ENCODE data around the gene DNM3. TPM values are rescaled to one million over a fixed set of nuclear protein-coding genes. Genes with fewer than 3 reads are reported as not detected.

The DNM3 gene
- total RNA-seq, 6 experiments from 2014 or later, result 0.25 to 0.73 (median 0.39) TPM

- no peak for DNase-seq
- H3K4me1 Mint-ChIP-seq (ENCODE audit: low read depth), result peaks cover 12% of the 10 kb centered on the region
Observed at GRCh38 chr1:172420385-172420784, 579.1 kb downstream of the DNM3 start, which contains the start of gene C1orf105. Gene C1orf105 (plus strand): TSS chr1:172420685. CDS start chr1:172420886, 201 bp downstream.

DNA sequence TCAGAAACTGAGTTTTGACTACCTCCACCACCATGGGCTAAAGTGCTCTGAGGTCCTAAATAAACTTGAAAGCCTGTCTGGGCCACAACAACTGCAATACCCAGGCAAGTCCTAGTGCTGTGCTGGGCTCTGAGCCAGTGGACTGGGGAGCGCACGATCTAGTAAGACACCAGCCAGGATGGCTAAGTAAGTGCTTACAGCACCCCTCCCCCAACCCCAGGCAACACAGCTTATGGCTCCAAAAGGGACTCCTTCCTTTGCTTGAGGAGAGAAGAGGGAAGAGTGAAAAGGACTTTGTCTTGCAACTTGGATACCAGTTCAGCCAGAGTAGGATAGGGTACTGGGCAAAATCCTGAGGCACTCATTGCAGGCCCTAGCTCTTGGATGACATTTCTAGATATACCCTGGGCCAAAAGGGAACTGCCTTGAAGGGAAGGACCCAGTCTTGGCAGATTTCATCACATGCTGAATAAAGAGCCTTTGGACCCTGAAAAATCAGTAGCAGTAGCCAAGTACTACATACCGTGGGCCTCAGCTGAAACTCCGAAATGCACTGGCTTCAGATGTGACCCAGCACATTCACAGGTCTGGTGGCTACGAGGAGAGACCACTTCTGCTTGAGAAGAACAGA lies 580.8 kb downstream of the DNM3 start:
- H3K4me3 Mint-ChIP-seq, result no peak overlapping the region
- peaks cover 12% of the 10 kb centered on the region for H3K4me1 Mint-ChIP-seq (ENCODE audit: low read depth)

More at GRCh38 chr1:172420385-172420784, 579.1 kb downstream of the DNM3 start, which contains the start of gene C1orf105:
- Mint-ChIP-seq H3K36me3 (ENCODE audit: low read depth) (no peaks in the 10 kb centered on the region), H3K27me3 (ENCODE audit: insufficient read depth) (no peaks in the 10 kb centered on the region), H3K9me3 (no peaks in the 10 kb centered on the region), H3K27ac (no peak within 1 kb of the TSS), H3K4me3 (no peak within 1 kb of the TSS)
- no peak for TF ChIP-seq CTCF (IDR thresholded peaks at IDR 0.05)

GRCh38 chr1:172423336-172423735 lies 582.0 kb downstream of the DNM3 start:
- Mint-ChIP-seq H3K27ac (no peak overlapping the region), H3K9me3 (no peaks in the 10 kb centered on the region), H3K36me3 (ENCODE audit: low read depth) (no peaks in the 10 kb centered on the region), H3K4me1 (ENCODE audit: low read depth) (peaks cover under 1% of the 10 kb centered on the region; the same call in 1 of the 2 replicates), H3K27me3 (ENCODE audit: insufficient read depth) (no peaks in the 10 kb centered on the region), H3K4me3 (no peak overlapping the region)
- no peak for TF ChIP-seq CTCF (IDR thresholded peaks at IDR 0.05)
- DNase-seq, result no peak

More for the DNA sequence above, 580.8 kb downstream of the DNM3 start:
- TF ChIP-seq CTCF (IDR thresholded peaks at IDR 0.05), result no peak
- no peak overlapping the region for H3K27ac Mint-ChIP-seq
- DNase-seq, result no peak
- H3K36me3 Mint-ChIP-seq (ENCODE audit: low read depth), result no peaks in the 10 kb centered on the region
- H3K27me3 Mint-ChIP-seq (ENCODE audit: insufficient read depth), result no peaks in the 10 kb centered on the region
- H3K9me3 Mint-ChIP-seq, result no peaks in the 10 kb centered on the region

DNA sequence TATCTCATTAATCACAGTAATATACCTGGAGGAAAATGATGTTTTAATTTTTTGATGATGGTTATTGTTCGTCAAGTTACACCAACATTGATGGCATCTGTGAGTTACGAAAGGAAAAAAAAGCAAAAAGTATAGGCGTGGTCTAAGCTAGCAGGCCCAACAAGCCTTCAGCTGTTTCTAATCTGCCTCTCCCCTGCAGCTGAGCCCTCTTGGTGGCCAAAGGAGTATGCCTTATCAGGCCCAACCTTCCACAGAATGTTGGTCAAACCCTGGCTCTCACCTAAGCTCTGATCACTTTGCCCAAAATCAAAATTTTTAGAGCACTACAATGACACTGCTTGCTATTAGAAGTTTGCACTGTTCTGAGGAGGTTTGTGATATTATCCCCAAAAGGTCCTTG lies 584.0 kb downstream of the DNM3 start:
- H3K27ac Mint-ChIP-seq, result no peak overlapping the region
- H3K4me3 Mint-ChIP-seq, result no peak overlapping the region
- H3K9me3 Mint-ChIP-seq, result no peaks in the 10 kb centered on the region
- DNase-seq, result no peak
- H3K27me3 Mint-ChIP-seq (ENCODE audit: insufficient read depth), result no peaks in the 10 kb centered on the region
- no peak for TF ChIP-seq CTCF (IDR thresholded peaks at IDR 0.05)
- H3K36me3 Mint-ChIP-seq (ENCODE audit: low read depth), result no peaks in the 10 kb centered on the region
- no peaks in the 10 kb centered on the region for H3K4me1 Mint-ChIP-seq (ENCODE audit: low read depth)

GRCh38 chr1:172427191-172427590 lies 585.9 kb downstream of the DNM3 start:
- no peak for DNase-seq
- TF ChIP-seq CTCF (IDR thresholded peaks at IDR 0.05), result no peak
- Mint-ChIP-seq H3K36me3 (ENCODE audit: low read depth) (no peaks in the 10 kb centered on the region), H3K4me1 (ENCODE audit: low read depth) (no peaks in the 10 kb centered on the region), H3K27me3 (ENCODE audit: insufficient read depth) (no peaks in the 10 kb centered on the region), H3K9me3 (no peaks in the 10 kb centered on the region), H3K4me3 (no peak overlapping the region), H3K27ac (no peak overlapping the region)

All from HFFc6 (cell line).